Urothelium cell line (cell line): ENCODE data around the gene AIF1L.

Experiments used
- DNase-seq: peaks from one replicate; pipeline ENCODE4 v3.0.0; 2011; ENCODE audit warnings: low spot score, mixed read lengths
- FAIRE-seq: peaks from 2 replicates; lab custom pipeline; 2011; peaks lifted over from hg19 to GRCh38; lab: Jason Lieb, UNC

The AIF1L gene

DNA sequence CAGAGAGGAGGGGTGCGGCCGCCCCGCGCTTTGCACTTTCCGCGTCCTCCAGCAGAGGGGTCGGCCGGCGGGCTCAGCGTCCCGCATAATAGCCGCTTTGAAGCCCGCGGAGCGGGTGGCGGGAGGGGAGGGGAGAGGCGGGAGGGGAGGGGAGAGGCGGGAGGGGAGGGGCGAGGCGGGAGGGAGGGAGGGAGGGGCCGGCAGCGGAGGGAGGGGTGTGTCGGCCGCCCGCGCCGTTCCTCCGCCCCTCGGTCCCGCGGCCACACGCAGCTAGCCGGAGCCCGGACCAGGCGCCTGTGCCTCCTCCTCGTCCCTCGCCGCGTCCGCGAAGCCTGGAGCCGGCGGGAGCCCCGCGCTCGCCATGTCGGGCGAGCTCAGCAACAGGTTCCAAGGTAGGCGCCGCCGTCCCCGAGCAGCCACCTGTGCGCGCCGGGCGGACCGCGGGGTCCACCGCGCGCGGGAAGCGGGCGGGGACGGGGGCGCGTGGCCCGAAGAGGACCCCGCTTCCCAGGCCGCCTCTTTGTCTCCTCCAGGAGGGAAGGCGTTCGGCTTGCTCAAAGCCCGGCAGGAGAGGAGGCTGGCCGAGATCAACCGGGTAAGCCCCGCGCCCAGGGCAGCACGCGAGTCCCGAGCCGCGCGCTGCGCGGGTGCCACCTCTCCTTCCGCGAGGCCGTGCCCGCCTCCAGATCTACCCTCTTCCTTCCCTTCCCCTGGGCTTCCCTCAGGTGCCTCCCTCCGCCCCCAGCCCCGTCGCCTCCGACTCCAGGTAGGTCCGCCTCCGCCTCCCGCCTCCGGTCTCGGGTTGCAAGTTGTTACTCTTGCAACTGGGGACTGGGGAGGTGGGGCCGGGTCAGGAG lies at the start of gene AIF1L:
TSS of gene AIF1L (plus strand) at position 263 of the 857 bp plus-strand sequence. CDS start at position 362, 99 bp downstream.
- DNase-seq (peak; percentile 78), FAIRE-seq (no peak)

DNA sequence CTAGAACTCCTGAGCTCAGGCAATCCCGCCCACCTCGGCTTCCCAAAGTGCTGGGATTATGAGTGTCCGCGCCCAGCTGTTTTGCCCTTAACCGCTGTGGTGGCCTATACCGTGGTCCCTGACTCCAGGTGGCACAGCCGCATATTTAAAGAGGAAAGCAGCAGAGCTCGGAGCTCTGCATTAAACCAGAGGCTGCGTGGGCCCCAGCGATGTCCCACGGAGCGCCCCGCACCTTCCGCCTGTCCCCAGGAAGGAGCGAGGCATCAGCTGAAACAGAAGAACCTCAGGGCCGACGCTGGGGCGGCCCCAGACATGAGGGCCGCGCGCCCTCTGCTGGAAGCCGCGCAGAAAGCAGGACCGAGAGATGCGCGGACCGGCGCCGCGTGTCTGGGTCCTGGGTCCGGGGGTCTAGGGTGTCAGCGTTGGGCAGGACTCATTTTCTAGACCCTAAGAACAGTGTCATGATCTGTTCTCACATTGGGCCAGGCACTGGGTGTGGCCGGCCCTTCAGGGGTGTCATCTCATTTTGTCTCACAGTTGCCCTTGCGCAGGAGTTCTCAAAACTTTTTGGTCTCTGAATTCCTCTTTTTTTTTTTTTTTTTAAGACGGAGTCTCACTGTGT lies 49.6 kb upstream of the AIF1L start:
- DNase-seq (no peak), FAIRE-seq (no peak)

DNA sequence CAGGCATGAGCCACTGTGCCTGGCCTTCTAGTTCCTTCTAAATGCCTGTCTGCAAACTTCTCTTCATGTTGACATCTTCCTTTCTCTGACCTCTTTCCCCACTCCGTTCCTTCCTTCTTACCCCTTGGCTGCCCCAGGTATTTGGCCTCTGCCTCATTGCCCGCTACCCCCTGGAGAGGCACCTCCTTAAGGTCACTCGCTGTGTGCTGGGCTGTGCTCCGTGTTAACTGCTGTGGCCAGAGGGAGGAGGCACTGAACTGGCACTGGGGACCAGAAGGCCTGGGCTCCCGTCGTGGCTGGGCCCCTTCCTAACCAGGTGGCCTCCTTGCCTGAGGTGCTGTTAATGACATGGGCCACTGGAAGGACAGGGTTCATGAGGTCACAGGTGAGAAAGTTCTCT lies 48.0 kb upstream of the AIF1L start:
- FAIRE-seq (no peak), DNase-seq (no peak)

DNA sequence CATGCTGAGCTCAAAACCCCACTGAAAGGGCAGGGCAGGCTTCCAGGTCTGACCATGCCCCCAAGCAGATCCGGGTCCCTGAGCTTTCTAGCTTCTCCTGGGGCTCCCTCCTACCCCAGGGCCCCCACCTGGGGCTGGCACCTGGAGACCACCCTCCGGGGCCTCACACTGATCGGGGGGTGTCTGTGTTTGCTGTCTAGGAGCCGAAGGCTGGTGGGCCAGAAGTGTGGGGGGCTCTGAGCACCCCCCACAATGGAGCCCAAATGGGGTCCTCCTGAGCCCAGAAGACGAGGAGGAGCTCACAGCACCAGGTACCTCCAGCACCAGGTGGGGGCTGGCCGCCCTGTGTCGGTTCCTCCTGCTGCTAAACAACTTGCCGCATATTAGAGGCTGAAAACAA lies 47.5 kb upstream of the AIF1L start:
- no peak for DNase-seq
- FAIRE-seq: no peak

DNA sequence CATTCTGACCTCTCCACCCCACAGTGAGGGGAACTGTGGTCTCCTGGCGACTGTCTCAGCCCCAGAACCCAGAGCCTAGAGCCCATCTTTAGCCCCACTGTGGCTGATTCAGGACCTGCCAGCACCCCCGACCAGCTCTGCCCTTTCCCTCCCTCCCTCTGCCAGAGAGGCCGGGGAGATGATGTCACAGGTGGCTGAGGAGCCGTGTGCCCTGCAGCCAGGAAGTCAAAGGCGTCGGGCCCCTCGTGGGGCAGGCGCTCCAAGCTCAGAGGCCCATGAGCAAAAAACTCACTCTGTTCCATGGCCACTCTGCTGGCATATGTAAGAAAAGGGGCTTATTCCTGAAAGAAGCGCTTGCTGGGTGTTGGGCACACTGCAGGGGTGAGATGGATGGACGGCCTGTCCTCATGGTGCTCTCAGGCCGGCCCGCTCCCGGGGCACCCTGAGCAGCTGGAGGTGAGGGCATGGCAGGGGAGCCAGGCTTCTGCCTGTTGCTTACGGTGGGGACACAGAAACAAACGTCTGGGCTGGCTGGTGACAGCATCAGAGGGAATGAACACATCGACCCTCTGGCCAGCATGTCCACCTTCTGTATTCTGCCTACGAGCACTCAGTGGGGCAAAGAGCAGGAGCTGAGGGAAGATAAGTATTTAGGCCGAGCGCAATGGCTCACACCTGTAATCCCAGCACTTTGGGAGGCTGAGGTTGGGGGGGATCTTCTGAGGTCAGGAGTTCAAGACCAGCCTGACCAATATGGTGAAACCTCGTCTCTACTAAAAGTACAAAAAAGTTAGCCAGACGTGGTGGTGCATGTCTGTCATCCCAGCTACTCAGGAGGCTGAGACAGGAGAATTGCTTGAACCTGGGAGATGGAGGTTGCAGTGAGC lies 46.3 kb upstream of the AIF1L start:
- no peak for DNase-seq
- FAIRE-seq: no peak

DNA sequence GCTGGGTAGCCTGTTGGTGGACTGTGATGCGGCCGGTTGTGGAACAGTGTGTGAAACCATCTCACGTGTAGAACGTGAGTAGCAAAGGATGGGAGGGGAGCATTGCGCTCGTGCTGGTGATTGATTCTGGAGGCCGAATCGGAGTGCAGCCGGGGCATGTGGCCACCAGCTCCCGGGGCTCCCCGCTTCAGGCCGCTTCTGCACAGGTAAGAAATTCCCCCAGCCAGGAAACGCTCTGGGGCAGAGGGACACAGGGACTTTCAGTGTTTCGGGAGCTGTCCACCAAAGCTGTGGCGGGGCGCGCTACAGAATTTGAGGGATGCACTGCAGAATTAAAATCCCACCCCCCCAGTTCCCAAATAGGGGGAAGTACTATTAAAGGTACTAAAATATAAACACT lies 45.5 kb upstream of the AIF1L start:
- DNase-seq (no peak), FAIRE-seq (no peak)

DNA sequence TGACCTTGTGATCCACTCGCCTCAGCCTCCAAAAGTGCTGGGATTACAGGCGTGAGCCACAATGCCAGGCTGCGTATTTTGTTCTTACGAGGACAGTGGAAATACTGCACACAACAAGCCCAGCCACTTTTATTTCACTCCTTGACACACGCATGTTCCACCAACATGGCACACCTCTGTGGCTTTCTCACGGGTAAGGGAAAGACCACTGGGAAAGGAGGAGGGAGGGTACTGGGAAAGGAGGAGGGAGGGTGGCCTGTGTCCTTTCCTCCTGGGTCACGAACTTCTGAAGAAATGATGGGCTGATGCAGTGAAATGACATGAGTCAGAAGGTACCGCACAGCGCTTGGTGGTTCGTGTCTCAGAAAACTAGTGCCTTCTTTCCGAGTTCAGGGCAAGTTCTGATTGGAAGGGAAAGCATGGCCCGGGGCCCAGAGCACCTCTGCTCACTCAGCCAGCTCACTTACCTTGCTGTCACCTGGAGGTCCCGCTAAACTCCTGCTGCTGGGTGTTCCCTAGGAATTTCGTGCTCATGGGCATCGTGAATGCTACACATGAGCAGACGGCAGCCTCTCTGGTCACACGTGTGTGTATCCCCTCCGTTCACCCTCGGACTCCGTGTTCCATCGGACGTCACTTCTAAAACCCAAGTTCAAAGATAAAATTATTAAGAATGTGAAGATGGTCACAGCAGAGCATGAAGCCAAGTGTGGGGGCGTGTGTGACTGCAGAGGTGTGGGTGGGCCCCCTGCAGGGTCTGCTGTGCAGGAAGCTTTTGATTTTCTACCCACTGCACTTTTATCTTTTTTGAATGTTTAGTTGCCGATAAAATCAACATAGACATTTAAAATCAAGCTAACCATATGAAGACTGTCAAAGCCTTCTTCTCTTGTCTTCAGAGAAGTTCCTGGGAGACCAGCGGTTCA lies 44.5 kb upstream of the AIF1L start:
- no peak for DNase-seq

DNA sequence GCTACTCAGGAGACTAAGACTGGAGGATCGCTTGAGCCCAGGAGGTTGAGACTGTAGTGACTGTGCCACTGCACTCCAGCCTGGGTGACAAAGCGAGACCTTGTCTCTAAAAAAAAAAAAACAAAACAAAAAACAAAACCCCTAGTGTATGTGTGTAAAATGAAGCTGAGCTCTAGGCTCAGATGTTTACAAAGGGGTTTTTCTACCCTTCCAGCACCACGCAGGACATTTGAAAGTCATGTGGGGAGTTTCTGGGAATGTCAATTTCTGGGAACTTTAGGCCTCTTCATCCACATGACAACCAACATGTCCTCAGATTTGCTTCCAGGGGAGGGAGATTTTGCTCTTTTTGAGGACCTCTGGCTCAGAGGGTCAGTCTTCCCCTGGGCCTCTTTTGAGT lies 42.4 kb upstream of the AIF1L start:
- DNase-seq (no peak), FAIRE-seq (no peak)

More for the DNA sequence above, 44.5 kb upstream of the AIF1L start:
- no peak for FAIRE-seq

DNA sequence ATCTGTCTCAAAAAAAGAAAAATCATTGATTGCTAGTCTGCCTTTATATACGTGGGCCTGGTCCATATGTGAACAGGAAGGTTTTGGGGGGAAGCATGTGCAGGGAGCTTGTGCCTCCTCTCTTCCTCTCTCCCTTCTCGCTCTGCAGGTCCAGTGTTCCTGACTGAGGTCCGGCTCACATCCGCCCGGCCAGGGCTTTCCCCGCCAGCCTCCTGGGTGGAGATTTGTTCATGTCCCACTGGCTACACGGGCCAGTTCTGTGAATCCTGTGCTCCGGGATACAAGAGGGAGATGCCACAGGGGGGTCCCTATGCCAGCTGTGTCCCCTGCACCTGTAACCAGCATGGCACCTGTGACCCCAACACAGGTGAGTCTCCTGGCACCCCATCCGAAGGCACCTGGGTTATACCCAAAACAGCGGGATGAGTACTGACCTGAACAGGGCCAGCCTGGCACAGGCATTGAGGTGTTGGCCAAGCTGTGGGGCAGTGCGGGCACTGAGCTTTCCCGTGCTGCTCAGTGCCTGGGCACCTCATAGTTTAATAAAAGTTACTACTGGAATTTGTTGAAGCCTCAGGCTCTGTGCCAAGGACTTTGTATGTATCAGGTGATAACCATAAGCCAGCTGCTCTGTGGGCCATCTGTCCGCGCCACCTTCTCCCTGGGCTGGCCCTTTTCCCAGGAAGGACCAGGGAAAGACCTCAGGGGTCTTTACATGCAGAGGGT lies 39.4 kb upstream of the AIF1L start:
- no peak for FAIRE-seq
- DNase-seq: no peak

DNA sequence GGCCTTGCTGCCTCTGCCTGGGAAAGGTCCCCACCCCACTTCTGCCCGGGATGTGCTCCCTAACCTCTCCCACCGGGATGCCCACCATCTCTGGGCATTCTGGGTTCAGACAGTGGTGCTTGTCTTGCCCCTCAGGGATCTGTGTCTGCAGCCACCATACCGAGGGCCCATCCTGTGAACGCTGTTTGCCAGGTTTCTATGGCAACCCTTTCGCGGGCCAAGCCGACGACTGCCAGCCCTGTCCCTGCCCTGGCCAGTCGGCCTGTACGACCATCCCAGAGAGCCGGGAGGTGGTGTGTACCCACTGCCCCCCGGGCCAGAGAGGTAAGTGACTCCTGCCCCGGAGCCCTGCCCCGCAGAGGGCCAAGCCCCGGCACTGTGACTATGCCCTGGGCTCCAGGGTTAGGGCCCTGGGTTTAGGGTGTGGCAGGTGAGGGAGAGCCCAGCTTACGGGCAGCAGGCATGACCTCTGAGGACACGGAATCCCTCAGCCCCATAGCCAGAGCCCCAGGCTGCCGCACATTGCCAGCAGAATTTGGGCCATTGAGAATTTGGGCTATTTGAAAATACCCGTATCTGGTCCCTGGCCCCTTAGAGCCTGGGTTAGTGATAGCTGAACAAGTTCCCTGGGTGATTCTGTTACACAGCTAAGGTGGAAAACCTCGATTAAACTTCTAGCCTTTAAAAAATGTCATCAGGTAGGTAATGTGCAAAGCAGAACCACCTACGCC lies 35.3 kb upstream of the AIF1L start:
- DNase-seq: no peak
- no peak for FAIRE-seq

DNA sequence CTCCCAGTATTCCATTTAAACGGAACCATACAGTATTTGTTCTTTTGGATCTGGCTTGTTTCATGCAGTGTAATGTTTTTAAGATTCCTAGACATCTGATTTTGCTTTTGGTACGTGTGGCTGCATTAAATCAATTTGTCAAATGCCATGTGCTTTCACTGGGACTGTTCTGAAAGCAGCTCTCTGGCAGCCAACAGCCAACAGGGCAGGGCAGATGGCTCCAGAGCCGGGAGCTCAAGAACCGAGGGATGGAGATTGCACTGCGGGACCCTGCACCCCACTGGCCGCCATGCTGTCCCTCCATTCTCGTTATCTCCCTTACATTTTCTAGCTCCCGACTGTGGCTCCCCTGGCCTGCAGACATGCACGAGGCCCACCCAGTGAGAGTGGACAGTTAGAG lies 33.4 kb upstream of the AIF1L start:
- no peak for DNase-seq
- FAIRE-seq: no peak

DNA sequence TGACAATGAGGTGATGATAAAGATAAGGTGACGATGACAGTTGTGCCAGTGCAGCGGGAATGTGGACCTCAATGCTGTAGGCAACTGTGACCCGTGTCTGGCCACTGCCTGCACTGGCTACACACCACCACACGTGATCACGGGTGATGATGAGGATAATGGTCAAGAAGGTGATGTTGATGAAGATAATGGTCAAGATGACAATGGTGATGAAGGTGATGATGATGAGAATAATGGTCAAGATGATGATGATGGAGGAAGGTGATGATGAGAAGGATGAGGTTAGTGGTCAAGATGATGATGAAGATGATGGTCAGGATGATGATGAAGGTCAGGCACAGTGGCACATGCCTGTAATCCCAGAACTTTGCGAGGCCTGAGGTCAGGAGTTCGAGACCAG lies 30.7 kb upstream of the AIF1L start:
- FAIRE-seq (peak; percentile 80), DNase-seq (no peak)

DNA sequence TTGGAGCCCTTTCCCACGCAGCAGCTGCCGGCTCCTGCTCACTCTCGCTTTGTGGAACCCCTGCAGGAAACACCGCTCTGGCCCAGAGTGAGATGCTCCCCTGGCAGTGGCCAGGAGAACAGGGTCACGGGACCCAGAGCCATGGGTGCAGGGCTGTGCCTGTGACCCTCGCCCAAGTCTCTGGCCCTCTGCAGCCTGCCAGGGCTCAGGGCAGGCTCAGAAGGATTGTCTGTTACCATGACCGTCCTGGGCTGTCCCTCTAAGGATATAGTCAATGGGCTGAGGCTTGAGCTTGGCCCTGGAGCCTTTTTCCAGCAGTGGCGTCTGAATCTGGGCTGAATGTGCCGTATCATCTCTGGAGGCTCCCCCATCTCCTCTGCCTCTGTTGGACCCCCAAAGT lies 28.7 kb upstream of the AIF1L start:
- FAIRE-seq (no peak), DNase-seq (no peak)

DNA sequence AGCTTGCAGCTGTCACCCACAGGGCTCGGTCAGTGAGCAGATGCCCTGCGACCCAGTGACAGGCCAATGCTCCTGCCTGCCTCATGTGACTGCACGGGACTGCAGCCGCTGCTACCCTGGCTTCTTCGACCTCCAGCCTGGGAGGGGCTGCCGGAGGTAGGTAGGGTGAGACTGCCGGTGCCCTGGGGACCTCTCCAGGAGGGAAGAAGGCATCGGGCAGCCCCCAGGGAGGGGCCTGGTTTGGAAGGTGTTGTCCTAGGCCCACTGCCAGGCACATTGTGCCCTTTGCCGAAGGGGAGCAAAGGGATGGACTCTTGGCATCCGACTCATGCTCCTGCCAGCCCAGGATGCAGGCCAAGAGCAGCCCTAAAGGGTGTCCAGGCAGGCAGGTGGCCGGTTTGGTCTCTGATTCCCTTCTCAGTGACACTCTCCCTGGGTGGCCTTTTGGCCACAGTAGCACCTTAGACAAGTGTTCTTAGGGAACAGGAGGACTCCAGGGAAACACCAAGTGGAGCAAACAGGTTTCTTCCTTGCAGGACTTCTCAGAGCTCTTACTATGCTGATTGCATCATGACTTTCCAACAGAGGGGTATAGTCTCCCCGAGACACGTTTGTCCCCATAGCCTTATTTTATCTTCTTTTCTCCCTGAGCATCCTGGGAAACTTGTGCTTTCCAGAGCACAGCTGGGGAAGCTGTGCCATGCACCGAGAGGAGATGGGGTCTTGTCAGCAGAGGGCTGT lies 28.1 kb upstream of the AIF1L start:
- FAIRE-seq: no peak
- DNase-seq: no peak

DNA sequence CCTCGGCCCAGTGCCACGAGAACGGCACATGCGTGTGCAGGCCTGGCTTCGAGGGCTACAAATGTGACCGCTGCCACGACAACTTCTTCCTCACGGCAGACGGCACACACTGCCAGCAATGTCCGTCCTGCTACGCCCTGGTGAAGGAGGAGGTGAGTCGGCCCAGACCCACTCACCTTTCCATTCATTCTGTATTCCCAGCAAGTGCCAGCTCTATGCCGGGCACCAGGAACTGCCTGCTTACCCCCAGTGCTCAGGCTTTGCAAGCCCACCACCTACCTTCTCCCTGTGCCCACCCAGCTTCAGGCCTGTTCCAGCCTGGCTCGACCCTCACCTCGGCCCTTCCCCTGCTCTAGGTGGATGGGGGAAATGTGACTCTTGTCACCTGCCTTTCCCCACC lies 26.6 kb upstream of the AIF1L start:
- FAIRE-seq: no peak
- no peak for DNase-seq

DNA sequence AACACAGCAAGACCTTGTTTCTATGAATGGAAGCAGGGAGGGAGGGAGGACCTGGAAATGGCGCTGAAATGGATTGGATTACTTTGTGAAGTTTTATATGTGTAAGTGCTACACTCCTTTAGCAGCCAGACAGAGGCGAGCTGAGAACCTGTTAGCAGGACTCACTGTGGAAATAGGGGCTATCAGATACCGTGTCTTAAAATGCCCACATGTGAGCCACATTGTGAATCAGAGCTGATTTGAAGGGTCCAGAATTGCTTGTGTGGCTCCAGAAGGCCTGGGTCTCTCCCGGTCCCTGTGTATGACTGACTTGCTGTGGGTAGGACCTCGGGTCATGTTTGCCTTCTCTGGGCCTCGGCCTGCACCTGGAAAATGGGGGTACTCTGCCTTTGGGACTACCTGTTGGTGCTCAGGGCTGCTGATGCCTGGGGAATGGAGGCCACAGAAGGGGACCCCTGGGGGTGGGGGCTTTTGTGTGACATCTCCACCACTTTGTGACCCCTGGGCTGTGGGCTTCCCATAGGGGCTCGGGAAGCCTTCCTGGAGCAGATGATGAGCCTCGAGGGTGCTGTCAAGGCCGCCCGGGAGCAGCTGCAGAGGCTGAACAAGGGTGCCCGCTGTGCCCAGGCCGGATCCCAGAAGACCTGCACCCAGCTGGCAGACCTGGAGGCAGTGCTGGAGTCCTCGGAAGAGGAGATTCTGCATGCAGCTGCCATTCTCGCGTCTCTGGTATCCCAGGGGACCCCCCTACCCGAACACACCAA lies 24.0 kb upstream of the AIF1L start:
- FAIRE-seq (no peak), DNase-seq (no peak)

DNA sequence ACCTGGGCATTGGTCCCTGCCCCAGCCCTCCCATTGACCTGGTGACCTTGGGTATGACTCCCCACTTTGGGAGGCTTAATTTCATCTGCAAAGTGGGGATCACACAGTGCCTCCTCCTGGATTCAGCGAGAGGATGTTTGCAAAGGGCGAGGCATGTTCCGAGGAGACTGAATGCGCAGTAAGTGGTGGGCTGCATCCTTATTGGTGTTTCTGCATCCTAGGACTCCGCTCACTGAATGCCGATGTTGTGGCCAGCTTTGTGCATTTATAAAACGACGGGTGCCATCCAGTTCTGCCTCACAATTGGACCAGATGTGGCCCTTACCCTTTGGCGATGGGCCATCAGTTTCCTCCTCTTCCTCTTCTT lies 23.5 kb upstream of the AIF1L start:
- DNase-seq: no peak
- no peak for FAIRE-seq
